Measurements from ENCODE around the gene PCNX2.
A peak's percentile ranks its signal among the peaks of the same experiment; 100 is the strongest.

The PCNX2 gene

GRCh38 chr1:233158322-233158721 lies 137.2 kb downstream of the PCNX2 start:
- H3K27me3 ChIP-seq (ENCODE audit: insufficient read depth, low read length, poor library complexity), result no peaks in the 10 kb centered on the region
- no peak overlapping the region for H3K4me2 ChIP-seq (ENCODE audit: low read length)
- no peak overlapping the region for H4K8ac ChIP-seq (ENCODE audit: low read depth, low read length)
- H3K4ac ChIP-seq (ENCODE audit: low read depth, low read length), result no peak overlapping the region
- no peak overlapping the region for H2AK5ac ChIP-seq (ENCODE audit: low read length)
- no peak for DNase-seq
- no peak overlapping the region for H2BK15ac ChIP-seq (replicated peaks; ENCODE audit: low read depth)
- no peak overlapping the region for H3K18ac ChIP-seq (ENCODE audit: low read length)
- H3K27ac ChIP-seq (ENCODE audit: low read depth, low read length), result no peak overlapping the region
- no peaks in the 10 kb centered on the region for H3K79me2 ChIP-seq (ENCODE audit: control insufficient read depth, insufficient read depth, low read length)
- H2BK5ac ChIP-seq (ENCODE audit: low read length), result no peak overlapping the region
- H3K79me1 ChIP-seq (ENCODE audit: low read length), result no peaks in the 10 kb centered on the region
- H4K5ac ChIP-seq (ENCODE audit: low read length), result no peak overlapping the region
- H3K23ac ChIP-seq (ENCODE audit: low read length), result no peak overlapping the region
- no peaks in the 10 kb centered on the region for H3K4me1 ChIP-seq (ENCODE audit: control insufficient read depth, low read depth, low read length)
- H3K9ac ChIP-seq (ENCODE audit: low read length), result no peak overlapping the region
- no peaks in the 10 kb centered on the region for H3K36me3 ChIP-seq (ENCODE audit: control insufficient read depth, insufficient read depth, low read length)
- no peak overlapping the region for H2BK120ac ChIP-seq (ENCODE audit: low read depth, low read length)
- H3K4me3 ChIP-seq (ENCODE audit: low read length), result no peak overlapping the region
- no peak overlapping the region for H3K56ac ChIP-seq (ENCODE audit: low read length)

- Histone ChIP-seq H3K4me3 (ENCODE audit: low read length) (no peak overlapping the region), H3K4me2 (ENCODE audit: low read length) (no peak overlapping the region), H4K5ac (ENCODE audit: low read length) (no peak overlapping the region), H2BK15ac (replicated peaks; ENCODE audit: low read depth) (no peak overlapping the region), H3K56ac (ENCODE audit: low read length) (no peak overlapping the region), H3K9ac (ENCODE audit: low read length) (no peak overlapping the region), H3K36me3 (ENCODE audit: control insufficient read depth, insufficient read depth, low read length) (no peaks in the 10 kb centered on the region), H2BK120ac (ENCODE audit: low read depth, low read length) (no peak overlapping the region), H4K8ac (ENCODE audit: low read depth, low read length) (no peak overlapping the region), H3K79me2 (ENCODE audit: control insufficient read depth, insufficient read depth, low read length) (no peaks in the 10 kb centered on the region), H3K18ac (ENCODE audit: low read length) (no peak overlapping the region), H3K4ac (ENCODE audit: low read depth, low read length) (no peak overlapping the region), H3K79me1 (ENCODE audit: low read length) (no peaks in the 10 kb centered on the region), H3K27me3 (ENCODE audit: insufficient read depth, low read length, poor library complexity) (no peaks in the 10 kb centered on the region), H3K4me1 (ENCODE audit: control insufficient read depth, low read depth, low read length) (no peaks in the 10 kb centered on the region), H3K23ac (ENCODE audit: low read length) (no peak overlapping the region), H2AK5ac (ENCODE audit: low read length) (no peak overlapping the region), H3K27ac (ENCODE audit: low read depth, low read length) (no peak overlapping the region), H2BK5ac (ENCODE audit: low read length) (no peak overlapping the region)
- DNase-seq, result no peak
Observed at GRCh38 chr1:233157245-233157644, 138.3 kb downstream of the PCNX2 start.

- Histone ChIP-seq H3K56ac (ENCODE audit: low read length) (no peak overlapping the region), H2BK5ac (ENCODE audit: low read length) (no peak overlapping the region), H3K23ac (ENCODE audit: low read length) (no peak overlapping the region), H3K79me2 (ENCODE audit: control insufficient read depth, insufficient read depth, low read length) (no peaks in the 10 kb centered on the region), H3K27ac (ENCODE audit: low read depth, low read length) (no peak overlapping the region), H3K18ac (ENCODE audit: low read length) (no peak overlapping the region), H4K8ac (ENCODE audit: low read depth, low read length) (no peak overlapping the region), H3K4me3 (ENCODE audit: low read length) (no peak overlapping the region), H3K36me3 (ENCODE audit: control insufficient read depth, insufficient read depth, low read length) (no peaks in the 10 kb centered on the region), H2AK5ac (ENCODE audit: low read length) (no peak overlapping the region), H4K5ac (ENCODE audit: low read length) (no peak overlapping the region), H3K4me1 (ENCODE audit: control insufficient read depth, low read depth, low read length) (no peaks in the 10 kb centered on the region), H3K4me2 (ENCODE audit: low read length) (no peak overlapping the region), H2BK15ac (replicated peaks; ENCODE audit: low read depth) (no peak overlapping the region), H2BK120ac (ENCODE audit: low read depth, low read length) (no peak overlapping the region), H3K27me3 (ENCODE audit: insufficient read depth, low read length, poor library complexity) (no peaks in the 10 kb centered on the region), H3K79me1 (ENCODE audit: low read length) (no peaks in the 10 kb centered on the region), H3K9ac (ENCODE audit: low read length) (no peak overlapping the region), H3K4ac (ENCODE audit: low read depth, low read length) (no peak overlapping the region)
- WGBS (ENCODE audit: extremely low coverage, insufficient coverage, low lambda C conversion rate), result no CpG with 5 or more reads among the region's 6 CpGs
- no peak for DNase-seq
Observed at GRCh38 chr1:233151861-233152260, 143.7 kb downstream of the PCNX2 start.

- no peak overlapping the region for H3K27ac ChIP-seq (ENCODE audit: low read depth, low read length)
- no peak overlapping the region for H3K56ac ChIP-seq (ENCODE audit: low read length)
- H3K79me1 ChIP-seq (ENCODE audit: low read length), result no peaks in the 10 kb centered on the region
- DNase-seq, result no peak
- H3K4ac ChIP-seq (ENCODE audit: low read depth, low read length), result no peak overlapping the region
- WGBS (ENCODE audit: extremely low coverage, insufficient coverage, low lambda C conversion rate), result no CpG with 5 or more reads among the region's 2 CpGs
- H4K8ac ChIP-seq (ENCODE audit: low read depth, low read length), result no peak overlapping the region
- H2BK15ac ChIP-seq (replicated peaks; ENCODE audit: low read depth), result no peak overlapping the region
- no peaks in the 10 kb centered on the region for H3K79me2 ChIP-seq (ENCODE audit: control insufficient read depth, insufficient read depth, low read length)
- H4K5ac ChIP-seq (ENCODE audit: low read length), result no peak overlapping the region
- H3K27me3 ChIP-seq (ENCODE audit: insufficient read depth, low read length, poor library complexity), result no peaks in the 10 kb centered on the region
- H3K23ac ChIP-seq (ENCODE audit: low read length), result no peak overlapping the region
- no peak overlapping the region for H2AK5ac ChIP-seq (ENCODE audit: low read length)
- H3K4me2 ChIP-seq (ENCODE audit: low read length), result no peak overlapping the region
- H2BK120ac ChIP-seq (ENCODE audit: low read depth, low read length), result no peak overlapping the region
- no peak overlapping the region for H3K18ac ChIP-seq (ENCODE audit: low read length)
- H3K36me3 ChIP-seq (ENCODE audit: control insufficient read depth, insufficient read depth, low read length), result no peaks in the 10 kb centered on the region
- no peak overlapping the region for H2BK5ac ChIP-seq (ENCODE audit: low read length)
- no peak overlapping the region for H3K9ac ChIP-seq (ENCODE audit: low read length)
- H3K4me3 ChIP-seq (ENCODE audit: low read length), result no peak overlapping the region
- no peaks in the 10 kb centered on the region for H3K4me1 ChIP-seq (ENCODE audit: control insufficient read depth, low read depth, low read length)
Observed at GRCh38 chr1:233144434-233144833, 151.1 kb downstream of the PCNX2 start.

- no peak overlapping the region for H2BK5ac ChIP-seq (ENCODE audit: low read length)
- no peak overlapping the region for H4K8ac ChIP-seq (ENCODE audit: low read depth, low read length)
- no peaks in the 10 kb centered on the region for H3K36me3 ChIP-seq (ENCODE audit: control insufficient read depth, insufficient read depth, low read length)
- no peaks in the 10 kb centered on the region for H3K79me2 ChIP-seq (ENCODE audit: control insufficient read depth, insufficient read depth, low read length)
- WGBS (ENCODE audit: extremely low coverage, insufficient coverage, low lambda C conversion rate), result no CpG with 5 or more reads among the region's 4 CpGs
- H3K4me3 ChIP-seq (ENCODE audit: low read length), result no peak overlapping the region
- H3K4ac ChIP-seq (ENCODE audit: low read depth, low read length), result no peak overlapping the region
- no peak overlapping the region for H2BK120ac ChIP-seq (ENCODE audit: low read depth, low read length)
- DNase-seq, result peak; percentile 25
- H3K56ac ChIP-seq (ENCODE audit: low read length), result no peak overlapping the region
- no peaks in the 10 kb centered on the region for H3K4me1 ChIP-seq (ENCODE audit: control insufficient read depth, low read depth, low read length)
- no peak overlapping the region for H2AK5ac ChIP-seq (ENCODE audit: low read length)
- no peak overlapping the region for H3K18ac ChIP-seq (ENCODE audit: low read length)
- H3K27me3 ChIP-seq (ENCODE audit: insufficient read depth, low read length, poor library complexity), result no peaks in the 10 kb centered on the region
- H3K4me2 ChIP-seq (ENCODE audit: low read length), result no peak overlapping the region
- no peaks in the 10 kb centered on the region for H3K79me1 ChIP-seq (ENCODE audit: low read length)
- H3K9ac ChIP-seq (ENCODE audit: low read length), result no peak overlapping the region
- H4K5ac ChIP-seq (ENCODE audit: low read length), result no peak overlapping the region
- no peak overlapping the region for H3K23ac ChIP-seq (ENCODE audit: low read length)
- H3K27ac ChIP-seq (ENCODE audit: low read depth, low read length), result no peak overlapping the region
- H2BK15ac ChIP-seq (replicated peaks; ENCODE audit: low read depth), result no peak overlapping the region
Observed at GRCh38 chr1:233143241-233143640, 152.3 kb downstream of the PCNX2 start.

- Histone ChIP-seq H3K4me3 (ENCODE audit: low read length) (no peak overlapping the region), H3K23ac (ENCODE audit: low read length) (no peak overlapping the region)
Observed at GRCh38 chr1:233140974-233141373, 154.6 kb downstream of the PCNX2 start.

More at GRCh38 chr1:233140974-233141373, 154.6 kb downstream of the PCNX2 start:
- Histone ChIP-seq H3K4me2 (ENCODE audit: low read length) (no peak overlapping the region), H3K4ac (ENCODE audit: low read depth, low read length) (no peak overlapping the region), H3K27me3 (ENCODE audit: insufficient read depth, low read length, poor library complexity) (no peaks in the 10 kb centered on the region), H3K9ac (ENCODE audit: low read length) (no peak overlapping the region), H3K27ac (ENCODE audit: low read depth, low read length) (no peak overlapping the region), H3K79me1 (ENCODE audit: low read length) (no peaks in the 10 kb centered on the region), H4K5ac (ENCODE audit: low read length) (no peak overlapping the region), H2BK15ac (replicated peaks; ENCODE audit: low read depth) (no peak overlapping the region), H4K8ac (ENCODE audit: low read depth, low read length) (no peak overlapping the region), H2BK120ac (ENCODE audit: low read depth, low read length) (no peak overlapping the region), H3K18ac (ENCODE audit: low read length) (no peak overlapping the region), H3K4me1 (ENCODE audit: control insufficient read depth, low read depth, low read length) (no peaks in the 10 kb centered on the region), H2BK5ac (ENCODE audit: low read length) (no peak overlapping the region), H2AK5ac (ENCODE audit: low read length) (no peak overlapping the region), H3K56ac (ENCODE audit: low read length) (no peak overlapping the region), H3K79me2 (ENCODE audit: control insufficient read depth, insufficient read depth, low read length) (no peaks in the 10 kb centered on the region), H3K36me3 (ENCODE audit: control insufficient read depth, insufficient read depth, low read length) (no peaks in the 10 kb centered on the region)
- no peak for DNase-seq
